IPS-18a (cell line): ENCODE measurements around the gene MAOB.

Experiments
- H3K27ac ChIP-seq: one replicate; pipeline ENCODE4 v1.5.1; 2013; ENCODE audit warnings: low read length
- H3K27me3 ChIP-seq: one replicate; pipeline ENCODE4 v1.6.1; 2013; ENCODE audit warnings: mild to moderate bottlenecking, low read length; ENCODE audit not compliant: control insufficient read depth, insufficient read depth
- H3K36me3 ChIP-seq: one replicate; pipeline ENCODE4 v1.6.1; 2013; ENCODE audit warnings: low read depth, low read length; ENCODE audit not compliant: control insufficient read depth
- H3K4me1 ChIP-seq: one replicate; pipeline ENCODE4 v1.6.1; 2013; ENCODE audit warnings: low read depth, low read length; ENCODE audit not compliant: control insufficient read depth
- H3K4me3 ChIP-seq: one replicate; pipeline ENCODE4 v1.5.1; 2013; ENCODE audit warnings: low read length
- H3K9ac ChIP-seq: one replicate; pipeline ENCODE4 v1.6.1; 2013; ENCODE audit warnings: mild to moderate bottlenecking, low read length, moderate library complexity
- H3K9me3 ChIP-seq: one replicate; pipeline ENCODE4 v1.6.1; 2013; ENCODE audit warnings: low read depth, low read length; ENCODE audit not compliant: control insufficient read depth

Gene MAOB

GRCh38 chrX:43853225-43853828, 28.9 kb downstream of the MAOB start:
- Histone ChIP-seq H3K9ac (no peak overlapping the region), H3K27me3 (no peaks in the 10 kb centered on the region), H3K36me3 (no peaks in the 10 kb centered on the region), H3K4me1 (no peaks in the 10 kb centered on the region), H3K4me3 (no peak overlapping the region), H3K9me3 (peaks cover 9% of the 10 kb centered on the region), H3K27ac (no peak overlapping the region)

GRCh38 chrX:43850629-43851028, 31.6 kb downstream of the MAOB start:
- Histone ChIP-seq H3K9ac (no peak overlapping the region), H3K9me3 (peaks cover 9% of the 10 kb centered on the region), H3K36me3 (no peaks in the 10 kb centered on the region), H3K4me1 (no peaks in the 10 kb centered on the region), H3K27me3 (no peaks in the 10 kb centered on the region), H3K27ac (no peak overlapping the region), H3K4me3 (no peak overlapping the region)

GRCh38 chrX:43849173-43849572, 33.1 kb downstream of the MAOB start:
- Histone ChIP-seq H3K27me3 (no peaks in the 10 kb centered on the region), H3K4me1 (no peaks in the 10 kb centered on the region), H3K27ac (no peak overlapping the region), H3K9ac (no peak overlapping the region), H3K36me3 (no peaks in the 10 kb centered on the region), H3K4me3 (no peak overlapping the region), H3K9me3 (peaks cover 9% of the 10 kb centered on the region)

GRCh38 chrX:43847352-43847751, 34.9 kb downstream of the MAOB start:
- Histone ChIP-seq H3K36me3 (no peaks in the 10 kb centered on the region), H3K4me3 (no peak overlapping the region), H3K4me1 (no peaks in the 10 kb centered on the region), H3K27ac (no peak overlapping the region), H3K9me3 (peaks cover 7% of the 10 kb centered on the region), H3K27me3 (no peaks in the 10 kb centered on the region), H3K9ac (no peak overlapping the region)

- H3K27me3 ChIP-seq: no peaks in the 10 kb centered on the region
- H3K27ac ChIP-seq: no peak overlapping the region
- H3K36me3 ChIP-seq: no peaks in the 10 kb centered on the region
- no peak overlapping the region for H3K9ac ChIP-seq
- H3K9me3 ChIP-seq: no peaks in the 10 kb centered on the region
- no peak overlapping the region for H3K4me3 ChIP-seq
- H3K4me1 ChIP-seq: no peaks in the 10 kb centered on the region
These were observed 35.7 kb downstream of the MAOB start for GRCh38 chrX:43846558-43846957.

- Histone ChIP-seq H3K4me1 (no peaks in the 10 kb centered on the region), H3K27me3 (no peaks in the 10 kb centered on the region), H3K4me3 (no peak overlapping the region), H3K9ac (no peak overlapping the region), H3K36me3 (no peaks in the 10 kb centered on the region), H3K9me3 (no peaks in the 10 kb centered on the region), H3K27ac (no peak overlapping the region)
These were observed 36.5 kb downstream of the MAOB start for GRCh38 chrX:43845776-43846175.

GRCh38 chrX:43840265-43840664, 42.0 kb downstream of the MAOB start:
- Histone ChIP-seq H3K9ac (no peak overlapping the region), H3K4me3 (no peak overlapping the region), H3K4me1 (no peaks in the 10 kb centered on the region), H3K36me3 (no peaks in the 10 kb centered on the region), H3K9me3 (no peaks in the 10 kb centered on the region), H3K27ac (no peak overlapping the region), H3K27me3 (no peaks in the 10 kb centered on the region)

- Histone ChIP-seq H3K36me3 (no peaks in the 10 kb centered on the region), H3K4me3 (no peak overlapping the region), H3K9me3 (no peaks in the 10 kb centered on the region), H3K27me3 (no peaks in the 10 kb centered on the region), H3K27ac (no peak overlapping the region), H3K9ac (no peak overlapping the region), H3K4me1 (no peaks in the 10 kb centered on the region)
These were observed 45.6 kb downstream of the MAOB start for GRCh38 chrX:43836435-43837184.

GRCh38 chrX:43835559-43835958, 46.7 kb downstream of the MAOB start:
- Histone ChIP-seq H3K4me1 (no peaks in the 10 kb centered on the region), H3K9ac (no peak overlapping the region), H3K4me3 (no peak overlapping the region), H3K27me3 (no peaks in the 10 kb centered on the region), H3K27ac (no peak overlapping the region), H3K9me3 (no peaks in the 10 kb centered on the region), H3K36me3 (no peaks in the 10 kb centered on the region)

- no peak overlapping the region for H3K4me3 ChIP-seq
- no peaks in the 10 kb centered on the region for H3K4me1 ChIP-seq
- H3K27me3 ChIP-seq: no peaks in the 10 kb centered on the region
- peaks cover 6% of the 10 kb centered on the region for H3K9me3 ChIP-seq
- no peak overlapping the region for H3K9ac ChIP-seq
- H3K36me3 ChIP-seq: no peaks in the 10 kb centered on the region
- H3K27ac ChIP-seq: no peak overlapping the region
These were observed 54.5 kb downstream of the MAOB start for GRCh38 chrX:43827791-43828190.

- Histone ChIP-seq H3K36me3 (no peaks in the 10 kb centered on the region), H3K9me3 (peaks cover 27% of the 10 kb centered on the region), H3K27me3 (no peaks in the 10 kb centered on the region), H3K4me1 (no peaks in the 10 kb centered on the region), H3K4me3 (no peak overlapping the region), H3K9ac (no peak overlapping the region), H3K27ac (no peak overlapping the region)
These were observed 60.2 kb downstream of the MAOB start for GRCh38 chrX:43822014-43822413.

GRCh38 chrX:43817444-43817843, 64.8 kb downstream of the MAOB start:
- no peaks in the 10 kb centered on the region for H3K4me1 ChIP-seq
- H3K36me3 ChIP-seq: no peaks in the 10 kb centered on the region
- no peak overlapping the region for H3K9ac ChIP-seq
- no peak overlapping the region for H3K4me3 ChIP-seq
- H3K27ac ChIP-seq: no peak overlapping the region
- H3K9me3 ChIP-seq: peaks cover 24% of the 10 kb centered on the region
- no peaks in the 10 kb centered on the region for H3K27me3 ChIP-seq
